Small intestine (tissue), 7 donors: ENCODE results near the gene CCDC93. TPM values are rescaled to one million over a fixed set of nuclear protein-coding genes. Genes with fewer than 3 reads are reported as not detected.

Source experiments
- DNase-seq, 2 donors: peaks; one replicate each; pipeline versions ENCODE4 v3.0.0 to v3.0.0-alpha.2; 2013
- FAIRE-seq: peaks from 2 replicates; lab custom pipeline; 2012; peaks lifted over from hg19 to GRCh38; lab: Jason Lieb, UNC
- H3K27ac ChIP-seq, 3 donors: one replicate each; pipeline ENCODE4 v1.5.1; 2013; ENCODE audit warnings: low read length in 2 of 3, mild to moderate bottlenecking in 2 of 3, control low read depth in 1 of 3, inconsistent platforms in 1 of 3, low read depth in 1 of 3, moderate library complexity in 1 of 3
- H3K27me3 ChIP-seq, 3 donors: one replicate each; pipeline ENCODE4 v1.6.1; 2013; ENCODE audit warnings: low read length in 3 of 3, inconsistent platforms in 1 of 3; ENCODE audit not compliant: control insufficient read depth in 3 of 3, insufficient read depth in 3 of 3
- H3K36me3 ChIP-seq, 3 donors: one replicate each; pipeline ENCODE4 v1.6.1; 2013; ENCODE audit warnings: low read length in 3 of 3, inconsistent platforms in 1 of 3, low read depth in 1 of 3, mild to moderate bottlenecking in 1 of 3, moderate library complexity in 1 of 3; ENCODE audit not compliant: control insufficient read depth in 3 of 3, insufficient read depth in 2 of 3
- H3K4me1 ChIP-seq, 3 donors: one replicate each; pipeline ENCODE4 v1.6.1; 2013; ENCODE audit warnings: low read length in 2 of 3, inconsistent platforms in 1 of 3, low read depth in 1 of 3, mild to moderate bottlenecking in 1 of 3, moderate library complexity in 1 of 3; ENCODE audit not compliant: control insufficient read depth in 3 of 3, insufficient read depth in 2 of 3
- H3K4me3 ChIP-seq, 3 donors: one replicate each; pipeline ENCODE4 v1.5.1; 2013; ENCODE audit warnings: low read length in 3 of 3, control low read depth in 1 of 3, inconsistent platforms in 1 of 3, low read depth in 1 of 3, mild to moderate bottlenecking in 1 of 3, moderate library complexity in 1 of 3
- H3K9me3 ChIP-seq, 2 donors: one replicate each; pipeline ENCODE4 v1.6.1; 2013; ENCODE audit warnings: low read depth in 1 of 2, low read length in 1 of 2; ENCODE audit not compliant: control insufficient read depth in 2 of 2, insufficient read depth in 1 of 2
- WGBS, 3 donors: extraction: QIAGEN DNeasy Blood & Tissue Kit; methylation state at CpG; one replicate each; pipeline ENCODE4 v1.1.7; 2013; 5-methylcytosine and 5-hydroxymethylcytosine counted together
- polyA plus RNA-seq, 4 donors: library from polyadenylated mRNA; stranded (reverse) in 3 of 4; unstranded in 1 of 4; fragments of 200-250 nt in 3 of 4; fragments of 120-200 nt in 1 of 4; gene quantifications; one replicate each; pipeline versions ENCODE4 v1.2.1 to v1.2.3, GENCODE V29; 2013
- donor health status: healthy with polysubstance abuse.
- donor health status: control.
- donor health status: control.
- donor health status: Bipolar disorder and iron deficiency.
- donor health status: healthy.

Gene CCDC93
- polyA plus RNA-seq, 4 donors = 7.2 to 44.0 (median 12.0) TPM

DNA sequence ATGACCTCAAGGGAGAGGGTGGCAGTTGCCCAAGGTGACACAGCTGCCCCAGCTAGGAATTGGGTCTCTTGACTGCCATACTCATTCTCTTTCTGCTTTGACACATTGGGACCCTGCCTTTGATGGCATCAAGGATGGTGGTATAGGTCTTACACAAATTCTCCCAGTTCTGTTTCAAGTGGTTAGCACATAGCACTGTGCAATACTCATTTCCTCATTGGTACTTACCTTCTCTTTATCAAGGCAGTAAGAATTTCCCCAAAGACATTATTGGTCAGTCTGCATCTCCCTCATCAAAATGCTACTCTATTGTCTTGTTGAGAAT is 35.9 kb upstream of the CCDC93 start:
- FAIRE-seq = no peak
- Histone ChIP-seq H3K9me3 (no peaks in the 10 kb centered on the region), H3K27ac (no peak overlapping the region), H3K4me1 (no peaks in the 10 kb centered on the region), H3K27me3 (no peaks in the 10 kb centered on the region), H3K36me3 (no peaks in the 10 kb centered on the region), H3K4me3 (no peak overlapping the region)
- no peak for DNase-seq

DNA sequence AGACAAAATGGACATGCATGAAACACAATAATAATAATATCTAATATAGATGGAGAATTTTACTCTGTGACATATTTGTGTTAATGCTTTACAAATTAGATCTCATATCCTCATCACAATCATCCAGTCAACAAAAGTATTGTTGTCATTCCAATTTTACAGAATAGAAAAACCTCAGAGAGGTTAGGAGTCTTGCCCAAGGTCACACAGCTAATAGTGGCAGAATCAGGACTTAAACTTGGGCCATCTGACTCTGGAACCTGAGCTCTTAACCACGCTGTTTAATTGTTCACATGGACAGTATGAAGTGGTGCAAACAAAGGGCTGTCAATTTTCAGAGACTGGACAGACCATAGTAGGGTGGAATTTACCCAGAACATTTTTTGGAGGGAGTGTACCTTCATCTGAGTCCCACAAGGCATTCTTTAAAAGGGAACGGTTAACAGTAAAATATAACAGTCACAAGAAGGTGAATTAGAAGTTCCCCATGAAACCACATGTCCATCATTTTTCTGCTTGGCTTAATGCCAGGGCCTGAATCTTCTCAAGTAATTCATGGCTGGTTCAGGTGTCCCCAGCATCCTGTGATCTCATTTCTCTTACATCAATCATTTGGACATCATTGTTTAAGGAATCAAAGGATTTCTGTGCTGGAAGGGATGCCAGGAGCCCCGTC is 35.4 kb upstream of the CCDC93 start:
- H3K9me3 ChIP-seq = no peaks in the 10 kb centered on the region
- no peak overlapping the region for H3K4me3 ChIP-seq
- no peaks in the 10 kb centered on the region for H3K36me3 ChIP-seq
- no peak for FAIRE-seq
- WGBS, 3 donors = 71 to 85% (median 74%) methylated on average over 3 of the region's 3 CpGs
- no peak for DNase-seq
- no peaks in the 10 kb centered on the region for H3K4me1 ChIP-seq
- no peaks in the 10 kb centered on the region for H3K27me3 ChIP-seq
- H3K27ac ChIP-seq = no peak overlapping the region

DNA sequence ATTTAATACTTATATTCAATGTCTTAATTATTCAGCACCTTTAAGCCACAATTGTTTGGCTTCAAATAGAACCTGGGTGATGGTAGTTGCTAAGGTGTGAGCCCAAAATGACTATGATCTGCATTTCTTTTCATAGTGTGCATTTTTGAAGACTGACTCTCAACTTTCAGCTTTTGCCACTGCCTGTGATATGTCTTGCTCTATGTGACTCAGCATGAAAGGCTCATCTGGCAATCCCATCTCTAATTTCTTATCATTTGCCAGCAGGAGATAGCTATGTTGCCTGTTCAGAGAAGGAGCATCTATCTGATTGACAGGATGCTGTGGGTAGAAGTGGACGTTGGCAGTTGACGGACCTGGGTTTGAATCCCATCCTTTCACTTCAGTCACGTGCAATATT is 34.5 kb upstream of the CCDC93 start:
- no peak overlapping the region for H3K27ac ChIP-seq
- FAIRE-seq (no peak), DNase-seq (no peak)
- no peaks in the 10 kb centered on the region for H3K36me3 ChIP-seq
- no peaks in the 10 kb centered on the region for H3K4me1 ChIP-seq
- 82 to 88% (median 84%) methylated on average over 3 of the region's 3 CpGs for WGBS, 3 donors
- H3K27me3 ChIP-seq = no peaks in the 10 kb centered on the region
- H3K4me3 ChIP-seq = no peak overlapping the region
- no peaks in the 10 kb centered on the region for H3K9me3 ChIP-seq

DNA sequence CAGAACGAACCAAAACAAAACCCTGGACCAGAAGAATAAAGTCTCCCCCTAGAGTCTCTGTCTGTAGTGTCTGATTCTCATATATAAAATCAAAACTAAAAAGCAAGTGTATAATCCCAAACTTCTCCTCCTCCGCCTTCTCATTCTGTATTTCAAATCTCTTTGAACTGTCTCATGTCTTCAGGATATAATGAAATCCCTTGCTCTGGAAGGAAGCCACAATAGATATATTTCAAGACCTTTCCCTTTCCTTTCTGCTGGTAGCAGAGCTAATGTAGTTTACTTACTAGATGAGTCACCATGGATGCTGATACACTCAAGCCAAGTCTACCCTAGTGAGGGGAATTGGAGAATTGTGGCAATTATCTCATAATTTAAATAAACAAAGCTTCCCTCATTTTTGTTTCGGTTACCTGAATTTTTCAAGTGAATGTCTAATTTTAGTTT is 33.5 kb upstream of the CCDC93 start:
- Histone ChIP-seq H3K27me3 (no peaks in the 10 kb centered on the region), H3K9me3 (no peaks in the 10 kb centered on the region), H3K27ac (no peak overlapping the region), H3K36me3 (no peaks in the 10 kb centered on the region), H3K4me3 (no peak overlapping the region), H3K4me1 (no peaks in the 10 kb centered on the region)
- peak in 1 of 2 donors; percentile 10 for DNase-seq
- WGBS, 3 donors = 15 to 51% (median 36%) methylated on average over 3 of the region's 3 CpGs
- FAIRE-seq = no peak

DNA sequence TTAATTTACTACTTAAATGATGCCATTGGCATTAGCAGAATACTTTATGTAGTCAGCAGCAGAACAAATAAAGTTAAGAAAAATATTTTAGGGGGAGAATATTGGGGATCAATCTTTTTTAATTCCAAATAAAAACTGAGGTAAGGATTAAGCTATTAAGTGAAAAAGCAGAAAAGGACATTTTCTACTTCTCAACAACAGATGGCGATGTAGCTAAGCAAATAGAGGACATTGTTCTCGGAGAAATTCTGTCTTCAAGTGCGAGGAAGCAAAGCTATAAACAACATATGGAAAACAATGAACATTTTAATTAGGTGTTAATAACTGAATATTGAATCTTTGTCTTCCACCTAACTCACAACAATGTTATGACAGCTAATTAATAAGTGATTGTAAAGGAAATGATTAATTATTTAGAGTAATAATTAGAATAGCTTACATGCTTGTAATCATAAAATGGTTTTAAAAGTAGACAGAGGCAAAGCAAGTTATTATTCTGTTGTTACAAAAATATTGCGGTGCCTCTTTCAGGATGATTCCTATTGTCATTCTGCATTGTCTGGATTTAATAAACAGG is 32.9 kb upstream of the CCDC93 start:
- WGBS, 3 donors = 4 to 11% (median 7%) methylated on average over 4 of the region's 4 CpGs
- Histone ChIP-seq H3K9me3 (no peaks in the 10 kb centered on the region), H3K4me1 (no peaks in the 10 kb centered on the region), H3K36me3 (no peaks in the 10 kb centered on the region), H3K27ac (no peak overlapping the region), H3K27me3 (no peaks in the 10 kb centered on the region), H3K4me3 (no peak overlapping the region)
- DNase-seq (peak; percentile 42 to 49), FAIRE-seq (peak; percentile 92)

DNA sequence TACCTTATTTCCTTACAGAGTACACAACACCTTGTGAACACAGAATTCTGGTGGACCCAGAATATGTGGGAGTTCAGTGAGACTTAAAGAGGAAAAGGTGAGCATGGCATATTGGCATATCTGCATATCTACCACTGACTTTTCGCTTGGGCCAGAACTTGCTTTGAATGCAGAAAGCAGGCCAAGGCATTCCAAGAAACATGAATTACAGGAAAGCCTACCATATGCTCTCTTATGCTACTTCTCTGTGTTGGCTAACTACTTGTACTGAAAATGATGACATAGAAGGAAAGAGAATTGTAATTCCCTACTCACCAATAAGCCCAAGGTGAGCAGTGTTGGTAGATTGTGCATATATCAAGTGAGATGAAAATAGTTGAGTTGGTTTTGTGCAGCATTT is 31.4 kb upstream of the CCDC93 start:
- Histone ChIP-seq H3K27ac (no peak overlapping the region), H3K4me3 (no peak overlapping the region), H3K4me1 (no peaks in the 10 kb centered on the region), H3K9me3 (no peaks in the 10 kb centered on the region), H3K36me3 (no peaks in the 10 kb centered on the region), H3K27me3 (no peaks in the 10 kb centered on the region)
- FAIRE-seq = no peak
- WGBS, 3 donors = 88 to 94% (median 91%) methylated on average over 1 of the region's 1 CpG
- DNase-seq = no peak

DNA sequence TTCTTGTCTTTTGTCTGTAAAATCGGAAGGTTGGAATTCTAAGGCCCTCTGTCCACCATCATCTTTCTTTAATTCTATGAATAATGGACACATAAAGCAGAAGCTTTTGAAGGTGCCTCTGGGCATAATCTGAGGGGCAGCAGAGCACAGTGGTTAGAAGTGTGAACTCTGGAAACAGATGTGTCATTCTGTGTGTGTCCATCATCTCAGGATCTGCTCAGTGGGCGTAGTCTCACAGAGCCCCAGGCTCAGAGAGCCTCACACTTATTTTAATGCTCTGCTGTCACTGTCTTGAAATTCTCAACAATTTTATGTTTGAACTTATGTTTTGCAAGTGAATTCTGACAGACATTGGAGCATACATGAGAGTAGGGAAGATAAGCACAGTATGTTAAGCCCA is 31.0 kb upstream of the CCDC93 start:
- Histone ChIP-seq H3K4me1 (no peaks in the 10 kb centered on the region), H3K27me3 (peaks cover 0 to 2% (median 0%) of the 10 kb centered on the region in 3 donors), H3K27ac (no peak overlapping the region), H3K4me3 (no peak overlapping the region), H3K9me3 (no peaks in the 10 kb centered on the region), H3K36me3 (no peaks in the 10 kb centered on the region)
- no peak for FAIRE-seq
- 83 to 89% (median 87%) methylated on average over 2 of the region's 2 CpGs for WGBS, 3 donors
- no peak for DNase-seq

DNA sequence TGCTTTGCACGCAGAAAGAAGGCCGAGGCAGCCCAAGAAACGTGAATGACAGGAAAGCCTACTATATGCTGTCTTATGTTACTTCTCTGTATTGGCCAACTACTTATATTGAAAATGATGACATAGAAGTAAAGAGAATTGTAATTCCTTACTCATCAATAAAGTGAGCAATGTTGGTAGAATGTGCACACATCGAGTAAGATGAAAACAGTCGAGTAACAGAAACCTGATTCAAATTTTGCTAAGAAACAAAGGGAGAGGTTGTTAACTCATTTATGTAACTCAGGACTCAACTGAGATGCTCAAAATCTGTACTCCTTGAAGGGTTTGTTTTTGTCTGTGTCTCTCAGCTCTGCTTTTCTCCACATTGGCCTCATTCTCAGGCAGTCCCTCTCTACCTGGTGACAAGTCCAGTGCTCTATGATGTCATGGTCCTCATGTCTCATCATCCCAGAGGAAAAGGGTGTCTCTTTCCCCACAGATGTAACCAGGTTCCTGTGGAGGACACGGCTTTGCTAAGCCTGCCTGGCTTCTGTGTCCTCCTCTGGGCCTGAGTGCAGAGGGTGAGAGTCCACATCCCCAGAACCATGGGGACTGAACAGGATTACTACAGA is 30.3 kb upstream of the CCDC93 start:
- peaks cover 0 to 2% (median 0%) of the 10 kb centered on the region in 3 donors for H3K27me3 ChIP-seq
- DNase-seq (no peak), FAIRE-seq (no peak)
- no peaks in the 10 kb centered on the region for H3K36me3 ChIP-seq
- 72 to 83% (median 75%) methylated on average over 6 of the region's 6 CpGs for WGBS, 3 donors
- H3K4me3 ChIP-seq = no peak overlapping the region
- H3K4me1 ChIP-seq = no peaks in the 10 kb centered on the region
- H3K9me3 ChIP-seq = no peaks in the 10 kb centered on the region
- H3K27ac ChIP-seq = no peak overlapping the region
